Nephron (organoid): Measurements from ENCODE around the gene NRP1.

ENCODE experiments used
- H3K27ac Mint-ChIP-seq, 3 experiments: 2 replicates each; pipeline ENCODE4 v1.8.0; 2020; ENCODE audit warnings: mixed read lengths in 3 of 3, mild to moderate bottlenecking in 2 of 3, moderate library complexity in 1 of 3
- H3K27me3 Mint-ChIP-seq: 2 replicates; pipeline ENCODE4 v1.8.0; 2021; ENCODE audit warnings: low read depth, mild to moderate bottlenecking, moderate library complexity, mixed read lengths
- H3K36me3 Mint-ChIP-seq: 2 replicates; pipeline ENCODE4 v1.8.0; 2020; ENCODE audit warnings: low read depth, mixed read lengths
- H3K4me1 Mint-ChIP-seq: 2 replicates; pipeline ENCODE4 v1.8.0; 2020; ENCODE audit warnings: mixed read lengths
- H3K4me3 Mint-ChIP-seq, 3 experiments: 2 replicates each; pipeline ENCODE4 v1.8.0; 2020; ENCODE audit warnings: mild to moderate bottlenecking in 3 of 3, mixed read lengths in 3 of 3, moderate library complexity in 2 of 3
- H3K9me3 Mint-ChIP-seq: 2 replicates; pipeline ENCODE4 v1.8.0; 2020; ENCODE audit warnings: mixed read lengths
- TF ChIP-seq, protein P1 (sequence below), 3 experiments: fragments of 200-600 bp; sonication (generic); IDR thresholded peaks; one replicate each; pipeline ENCODE4 v1.5.0; 2021; ENCODE audit warnings: antibody characterized with exemption in 3 of 3; ENCODE audit not compliant: unreplicated experiment in 3 of 3

The NRP1 gene

DNA sequence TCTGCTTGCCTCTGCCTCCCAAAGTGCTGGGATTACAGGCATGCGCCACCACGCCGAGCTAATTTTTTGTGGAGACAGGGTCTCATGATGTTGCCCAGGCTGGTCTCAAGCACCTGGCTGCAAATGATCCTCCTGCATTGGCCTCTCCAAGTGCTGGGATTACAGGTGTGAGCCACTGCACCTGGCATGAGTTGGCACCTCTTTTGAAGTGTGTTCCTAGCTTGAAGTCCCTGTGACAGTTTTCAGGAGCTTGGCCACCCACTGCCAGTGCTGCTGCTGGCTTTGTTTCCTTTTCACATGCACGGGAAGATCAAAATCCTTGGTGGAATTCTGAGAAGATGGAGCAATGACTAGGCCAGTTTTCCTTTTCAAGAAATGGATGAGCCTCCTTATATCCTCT, 126.3 kb downstream of the NRP1 start:
- peaks cover 73% of the 10 kb centered on the region for H3K36me3 Mint-ChIP-seq
- TF ChIP-seq, protein P1, sequence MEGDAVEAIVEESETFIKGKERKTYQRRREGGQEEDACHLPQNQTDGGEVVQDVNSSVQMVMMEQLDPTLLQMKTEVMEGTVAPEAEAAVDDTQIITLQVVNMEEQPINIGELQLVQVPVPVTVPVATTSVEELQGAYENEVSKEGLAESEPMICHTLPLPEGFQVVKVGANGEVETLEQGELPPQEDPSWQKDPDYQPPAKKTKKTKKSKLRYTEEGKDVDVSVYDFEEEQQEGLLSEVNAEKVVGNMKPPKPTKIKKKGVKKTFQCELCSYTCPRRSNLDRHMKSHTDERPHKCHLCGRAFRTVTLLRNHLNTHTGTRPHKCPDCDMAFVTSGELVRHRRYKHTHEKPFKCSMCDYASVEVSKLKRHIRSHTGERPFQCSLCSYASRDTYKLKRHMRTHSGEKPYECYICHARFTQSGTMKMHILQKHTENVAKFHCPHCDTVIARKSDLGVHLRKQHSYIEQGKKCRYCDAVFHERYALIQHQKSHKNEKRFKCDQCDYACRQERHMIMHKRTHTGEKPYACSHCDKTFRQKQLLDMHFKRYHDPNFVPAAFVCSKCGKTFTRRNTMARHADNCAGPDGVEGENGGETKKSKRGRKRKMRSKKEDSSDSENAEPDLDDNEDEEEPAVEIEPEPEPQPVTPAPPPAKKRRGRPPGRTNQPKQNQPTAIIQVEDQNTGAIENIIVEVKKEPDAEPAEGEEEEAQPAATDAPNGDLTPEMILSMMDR (IDR thresholded peaks at IDR 0.05; ENCODE audit: unreplicated experiment in 3 of 3): no peak
- peaks cover 8% of the 10 kb centered on the region for H3K4me1 Mint-ChIP-seq
- H3K27ac Mint-ChIP-seq: no peak overlapping the region
- no peak overlapping the region for H3K4me3 Mint-ChIP-seq
- no peaks in the 10 kb centered on the region for H3K9me3 Mint-ChIP-seq
- no peaks in the 10 kb centered on the region for H3K27me3 Mint-ChIP-seq

DNA sequence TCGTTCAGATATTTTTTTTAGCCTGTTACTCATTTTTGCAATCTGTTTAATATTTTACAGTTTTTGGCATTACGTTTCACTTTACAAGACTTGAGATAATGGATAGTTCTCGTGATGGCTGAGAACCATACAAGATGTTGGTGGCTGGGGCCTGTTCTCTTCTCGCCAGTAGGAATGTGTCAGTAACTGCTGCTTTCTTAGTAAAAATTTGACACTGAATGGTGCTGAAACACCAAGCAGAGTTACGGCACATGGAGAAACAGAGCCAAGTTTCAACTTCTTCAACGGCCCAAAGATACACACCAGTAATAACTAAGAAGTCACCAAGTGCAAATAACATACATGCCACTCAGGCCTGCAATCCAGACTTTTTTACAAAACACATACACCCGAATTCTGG, 130.4 kb downstream of the NRP1 start:
- Mint-ChIP-seq H3K36me3 (peaks cover 81% of the 10 kb centered on the region), H3K9me3 (no peaks in the 10 kb centered on the region), H3K27ac (peak overlapping the region; percentile 15 to 47 (median 19)), H3K27me3 (peaks cover 5% of the 10 kb centered on the region), H3K4me1 (peaks cover 6% of the 10 kb centered on the region), H3K4me3 (no peak overlapping the region)
- TF ChIP-seq, protein P1 (IDR thresholded peaks at IDR 0.05; ENCODE audit: unreplicated experiment in 3 of 3): no peak

DNA sequence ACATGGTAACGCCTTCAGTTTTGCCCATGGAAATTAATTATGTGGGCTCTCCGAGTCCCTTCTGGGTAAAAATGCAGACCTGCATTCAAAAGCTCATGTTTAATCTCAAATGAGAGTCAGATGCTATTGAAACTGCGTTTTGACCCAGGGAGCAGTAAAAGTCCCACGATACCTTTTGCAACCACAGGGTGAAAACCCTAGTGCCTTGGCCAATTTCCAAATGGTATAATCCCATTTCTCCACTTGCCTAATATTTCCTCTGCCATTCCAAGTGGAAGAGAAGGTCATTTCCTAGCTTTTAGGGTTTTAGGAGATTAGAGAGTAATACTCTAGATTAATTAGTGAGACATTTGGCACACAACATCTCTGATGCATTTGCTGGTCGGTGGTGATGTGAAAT, 132.5 kb downstream of the NRP1 start:
- Mint-ChIP-seq H3K4me3 (no peak overlapping the region), H3K9me3 (no peaks in the 10 kb centered on the region), H3K36me3 (peaks cover 81% of the 10 kb centered on the region), H3K4me1 (peaks cover 12% of the 10 kb centered on the region), H3K27me3 (peaks cover 5% of the 10 kb centered on the region), H3K27ac (peak overlapping the region in 2 of 3 experiments; percentile 11 to 16)
- TF ChIP-seq, protein P1 (IDR thresholded peaks at IDR 0.05; ENCODE audit: unreplicated experiment in 3 of 3): no peak

DNA sequence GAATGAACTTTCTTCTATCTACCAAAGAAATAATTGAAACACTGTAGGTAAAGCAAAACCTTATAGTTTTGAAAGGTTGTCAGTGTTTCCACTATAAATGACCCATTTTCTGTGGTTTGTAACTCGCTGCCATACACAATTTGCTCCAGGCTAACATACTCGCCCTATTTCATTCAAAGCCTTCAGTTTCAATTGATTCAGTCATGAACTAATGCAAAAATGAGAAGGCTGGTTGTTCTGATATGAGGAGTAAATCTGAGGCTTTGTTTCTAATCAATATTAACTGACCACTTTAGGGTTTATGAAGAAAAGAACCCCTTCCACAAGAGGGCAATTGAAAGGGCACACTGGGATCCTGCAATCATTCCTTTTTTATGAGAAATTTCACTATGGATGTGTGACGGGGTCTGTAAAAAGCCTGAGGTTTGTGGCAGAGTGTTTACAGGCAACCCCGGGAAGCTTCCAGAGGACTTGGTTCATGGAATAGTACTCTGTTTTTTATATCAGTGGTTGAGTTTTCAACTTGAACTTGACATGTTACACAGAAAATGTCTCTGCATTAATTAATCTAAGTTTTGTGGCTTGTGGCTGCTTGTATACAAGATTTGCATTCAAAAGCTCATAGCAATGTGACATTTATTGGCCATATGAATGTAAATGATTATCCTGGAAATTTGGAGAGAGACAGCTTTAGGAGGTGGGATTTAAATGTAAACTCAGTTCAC, 133.2 kb downstream of the NRP1 start:
- Mint-ChIP-seq H3K9me3 (no peaks in the 10 kb centered on the region), H3K4me1 (peaks cover 19% of the 10 kb centered on the region), H3K27ac (peak overlapping the region in 2 of 3 experiments; percentile 11 to 16), H3K27me3 (peaks cover 5% of the 10 kb centered on the region), H3K4me3 (no peak overlapping the region), H3K36me3 (peaks cover 80% of the 10 kb centered on the region)
- TF ChIP-seq, protein P1 (IDR thresholded peaks at IDR 0.05; ENCODE audit: unreplicated experiment in 3 of 3): no peak

DNA sequence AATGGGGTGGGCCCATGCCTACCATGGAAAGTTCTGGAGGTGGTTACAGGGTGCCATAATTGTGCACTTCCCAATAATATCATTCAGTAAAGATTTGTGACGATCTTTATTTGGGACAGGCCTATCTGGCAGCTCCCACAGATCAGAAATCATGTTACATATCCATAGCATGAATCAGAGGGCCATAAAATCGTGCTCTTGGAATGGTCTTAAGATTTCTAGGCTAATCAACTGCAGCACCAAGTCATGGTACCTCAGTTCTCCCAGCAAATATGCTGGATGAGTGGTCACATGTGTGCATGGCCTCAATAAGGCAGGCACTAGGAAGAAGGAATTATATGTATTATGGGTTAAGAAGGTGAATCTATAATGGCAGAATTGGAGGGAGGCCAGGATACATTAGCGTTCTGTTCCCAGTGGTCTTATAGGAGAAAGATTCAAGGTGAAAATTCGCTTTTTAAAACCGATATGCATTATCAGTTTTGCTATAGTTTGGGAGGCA, 134.7 kb downstream of the NRP1 start:
- Mint-ChIP-seq H3K4me1 (peaks cover 32% of the 10 kb centered on the region), H3K27me3 (peaks cover 5% of the 10 kb centered on the region), H3K27ac (peak overlapping the region in 2 of 3 experiments; percentile 16 to 63), H3K36me3 (peaks cover 75% of the 10 kb centered on the region), H3K9me3 (no peaks in the 10 kb centered on the region), H3K4me3 (no peak overlapping the region)
- TF ChIP-seq, protein P1 (IDR thresholded peaks at IDR 0.05; ENCODE audit: unreplicated experiment in 3 of 3): no peak

DNA sequence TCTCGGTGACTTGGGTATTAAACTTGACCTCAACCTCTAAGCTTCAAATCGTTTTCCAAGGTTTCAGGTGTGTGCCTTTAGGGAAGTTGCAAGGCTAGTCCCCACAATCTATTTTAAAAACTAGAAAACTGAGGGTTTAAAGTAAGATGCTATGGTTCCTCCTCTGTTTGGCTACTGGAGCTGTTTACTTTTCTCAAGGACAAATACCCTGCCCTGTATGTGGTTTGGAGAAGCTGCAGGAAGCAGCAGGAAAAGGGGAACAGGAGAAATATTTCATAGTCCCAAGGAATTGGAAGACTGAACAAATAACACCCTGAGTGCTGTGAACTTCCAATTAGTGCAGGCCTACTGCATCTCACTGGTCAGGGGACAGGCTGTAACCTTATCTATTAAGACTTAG, 135.9 kb downstream of the NRP1 start:
- H3K9me3 Mint-ChIP-seq: no peaks in the 10 kb centered on the region
- peaks cover 5% of the 10 kb centered on the region for H3K27me3 Mint-ChIP-seq
- H3K27ac Mint-ChIP-seq: peak overlapping the region; percentile 39 to 67 (median 66)
- H3K4me1 Mint-ChIP-seq: peaks cover 42% of the 10 kb centered on the region
- TF ChIP-seq, protein P1 (IDR thresholded peaks at IDR 0.05; ENCODE audit: unreplicated experiment in 3 of 3): no peak
- H3K36me3 Mint-ChIP-seq: peaks cover 74% of the 10 kb centered on the region
- no peak overlapping the region for H3K4me3 Mint-ChIP-seq
